Sigmoid colon (tissue), 3 donors: ENCODE measurements around the gene ERP27.

Source experiments
- POLR2A ChIP-seq, 2 donors: fragments of 450-650 bp; IDR thresholded peaks; one replicate each; pipeline ENCODE4 v1.6.1; 2016; ENCODE audit warnings: antibody characterized with exemption in 2 of 2, mild to moderate bottlenecking in 2 of 2, moderate library complexity in 2 of 2
- TF ChIP-seq, protein P1 (sequence below), 4 experiments: fragments of 450-650 bp in 3 of 4; fragments of 200-600 bp in 1 of 4; IDR thresholded peaks; one replicate each; pipeline ENCODE4 v1.5.1; 2016 to 2019; ENCODE audit warnings: antibody characterized with exemption in 4 of 4, mild to moderate bottlenecking in 3 of 4, moderate library complexity in 2 of 4

DNA sequence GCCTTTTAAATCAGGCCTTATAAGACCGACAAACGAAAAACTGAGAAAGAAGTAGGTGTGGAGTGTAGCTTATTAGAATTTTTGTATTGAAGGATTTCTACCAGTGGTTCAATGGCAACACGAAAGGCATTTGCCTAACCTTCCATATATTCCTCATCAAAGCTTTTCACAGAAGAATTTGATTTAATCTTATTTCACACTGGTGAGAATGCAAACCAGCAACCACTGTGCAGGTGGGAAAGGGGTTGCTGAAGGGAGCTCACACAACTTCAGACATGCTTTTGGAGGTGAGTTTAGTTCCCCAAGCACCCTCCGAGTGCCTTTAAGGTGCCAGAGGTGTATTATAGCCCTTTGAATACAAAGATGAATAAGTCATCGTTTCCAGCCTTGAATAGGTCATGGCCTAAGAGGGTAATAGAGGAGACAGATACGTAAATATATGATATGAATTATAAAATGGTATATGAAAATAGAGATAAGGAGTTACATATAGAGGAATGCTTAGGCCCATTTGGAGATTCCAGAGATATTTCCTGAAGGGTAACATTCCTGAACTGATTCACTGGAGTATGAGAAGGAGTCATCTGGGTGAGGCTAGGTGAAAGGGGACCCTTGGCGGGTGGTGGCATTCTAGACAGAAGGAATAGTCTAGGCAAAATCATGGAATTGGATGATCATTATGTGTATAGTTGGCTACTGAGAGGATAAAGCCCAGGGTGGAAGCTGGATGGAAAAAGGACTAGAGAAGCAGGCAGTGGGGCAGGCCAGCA lies 6.4 kb downstream of the ERP27 start:
- no peak for TF ChIP-seq POLR2A (IDR thresholded peaks at IDR 0.05)
- TF ChIP-seq, protein P1, sequence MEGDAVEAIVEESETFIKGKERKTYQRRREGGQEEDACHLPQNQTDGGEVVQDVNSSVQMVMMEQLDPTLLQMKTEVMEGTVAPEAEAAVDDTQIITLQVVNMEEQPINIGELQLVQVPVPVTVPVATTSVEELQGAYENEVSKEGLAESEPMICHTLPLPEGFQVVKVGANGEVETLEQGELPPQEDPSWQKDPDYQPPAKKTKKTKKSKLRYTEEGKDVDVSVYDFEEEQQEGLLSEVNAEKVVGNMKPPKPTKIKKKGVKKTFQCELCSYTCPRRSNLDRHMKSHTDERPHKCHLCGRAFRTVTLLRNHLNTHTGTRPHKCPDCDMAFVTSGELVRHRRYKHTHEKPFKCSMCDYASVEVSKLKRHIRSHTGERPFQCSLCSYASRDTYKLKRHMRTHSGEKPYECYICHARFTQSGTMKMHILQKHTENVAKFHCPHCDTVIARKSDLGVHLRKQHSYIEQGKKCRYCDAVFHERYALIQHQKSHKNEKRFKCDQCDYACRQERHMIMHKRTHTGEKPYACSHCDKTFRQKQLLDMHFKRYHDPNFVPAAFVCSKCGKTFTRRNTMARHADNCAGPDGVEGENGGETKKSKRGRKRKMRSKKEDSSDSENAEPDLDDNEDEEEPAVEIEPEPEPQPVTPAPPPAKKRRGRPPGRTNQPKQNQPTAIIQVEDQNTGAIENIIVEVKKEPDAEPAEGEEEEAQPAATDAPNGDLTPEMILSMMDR (IDR thresholded peaks at IDR 0.05) = no peak
